WTC11 (cell line): ENCODE measurements around the gene MIA3. TPM values are rescaled to one million over a fixed set of nuclear protein-coding genes. Genes with fewer than 3 reads are reported as not detected.
A peak's percentile ranks its signal among the peaks of the same experiment; 100 is the strongest.

Experiments used
- CREM ChIP-seq: sonication (generic); formaldehyde crosslinking; IDR thresholded peaks from 2 replicates; pipeline ENCODE4 v1.8.1; 2022; ENCODE audit warnings: mild to moderate bottlenecking, missing genetic modification reagents, moderate library complexity
- ELF4 ChIP-seq: sonication (generic); formaldehyde crosslinking; IDR thresholded peaks from 2 replicates; pipeline ENCODE4 v1.8.1; 2022; ENCODE audit warnings: low read depth, mild to moderate bottlenecking, moderate library complexity, missing genetic modification reagents
- EMX1 ChIP-seq: fragments of 250-450 bp; sonication (Bioruptor Pico); IDR thresholded peaks from 2 replicates; pipeline ENCODE4 v1.8.0; 2021; ENCODE audit warnings: mild to moderate bottlenecking
- GABPB1 ChIP-seq: sonication (generic); formaldehyde crosslinking; IDR thresholded peaks from 2 replicates; pipeline ENCODE4 v1.8.1; 2023; ENCODE audit warnings: mild to moderate bottlenecking, missing genetic modification reagents
- HMGA2 ChIP-seq: fragments of 250-450 bp; sonication (Bioruptor Pico); IDR thresholded peaks from 2 replicates; pipeline ENCODE4 v1.4.0; 2021; ENCODE audit warnings: mild to moderate bottlenecking, moderate library complexity
- IRF2 ChIP-seq: sonication (generic); formaldehyde crosslinking; IDR thresholded peaks from 2 replicates; pipeline ENCODE4 v1.8.0; 2022; ENCODE audit warnings: low read depth, missing genetic modification reagents, borderline replicate concordance
- JUN ChIP-seq: sonication (generic); formaldehyde crosslinking; IDR thresholded peaks from 2 replicates; pipeline ENCODE4 v1.8.0; 2023; ENCODE audit warnings: mild to moderate bottlenecking, missing genetic modification reagents
- KAT7 ChIP-seq: sonication (generic); formaldehyde crosslinking; IDR thresholded peaks from 2 replicates; pipeline ENCODE4 v1.8.1; 2023; ENCODE audit warnings: missing genetic modification reagents, mild to moderate bottlenecking, borderline replicate concordance
- NR1H2 ChIP-seq: sonication (generic); formaldehyde crosslinking; IDR thresholded peaks from 2 replicates; pipeline ENCODE4 v1.9.0; 2021; ENCODE audit warnings: mild to moderate bottlenecking, moderate library complexity, missing genetic modification reagents
- NR2C2 ChIP-seq: sonication (generic); formaldehyde crosslinking; IDR thresholded peaks from 2 replicates; pipeline ENCODE4 v1.8.0; 2022; ENCODE audit warnings: mild to moderate bottlenecking, missing genetic modification reagents
- OVOL2 ChIP-seq: fragments of 250-450 bp; sonication (Bioruptor Pico); IDR thresholded peaks from 2 replicates; pipeline ENCODE4 v1.9.0; 2021; ENCODE audit warnings: mild to moderate bottlenecking, borderline replicate concordance
- PRRX2 ChIP-seq: fragments of 250-450 bp; sonication (Bioruptor Pico); IDR thresholded peaks from 2 replicates; pipeline ENCODE4 v1.8.0; 2021; ENCODE audit warnings: mild to moderate bottlenecking
- SOX15 ChIP-seq: fragments of 250-450 bp; sonication (Bioruptor Pico); IDR thresholded peaks from 2 replicates; pipeline ENCODE4 v1.9.0; 2021; ENCODE audit warnings: mild to moderate bottlenecking
- SP1 ChIP-seq: sonication (generic); formaldehyde crosslinking; conservative IDR thresholded peaks from 2 replicates; pipeline ENCODE4 v1.8.1; 2022; ENCODE audit warnings: missing genetic modification reagents
- TCF7 ChIP-seq: sonication (generic); formaldehyde crosslinking; IDR thresholded peaks from 2 replicates; pipeline ENCODE4 v1.8.0; 2022; ENCODE audit warnings: mild to moderate bottlenecking, low read depth, missing genetic modification reagents, moderate library complexity
- ZNF138 ChIP-seq: sonication (generic); formaldehyde crosslinking; conservative IDR thresholded peaks from 2 replicates; pipeline ENCODE4 v1.8.1; 2022; ENCODE audit warnings: mild to moderate bottlenecking, moderate library complexity, missing genetic modification reagents
- ZNF317 ChIP-seq: sonication (generic); formaldehyde crosslinking; IDR thresholded peaks from 2 replicates; pipeline ENCODE4 v1.8.1; 2023; ENCODE audit warnings: low read depth, mild to moderate bottlenecking, moderate library complexity, missing genetic modification reagents, borderline replicate concordance
- ZNF396 ChIP-seq: fragments of 250-450 bp; sonication (Bioruptor Pico); IDR thresholded peaks from 2 replicates; pipeline ENCODE4 v1.8.0; 2021; ENCODE audit warnings: mild to moderate bottlenecking, moderate library complexity, borderline replicate concordance
- ZNF423 ChIP-seq: fragments of 250-450 bp; sonication (Bioruptor Pico); IDR thresholded peaks from 2 replicates; pipeline ENCODE4 v2.1.2; 2022; ENCODE audit warnings: mild to moderate bottlenecking, moderate library complexity
- ZNF671 ChIP-seq: fragments of 250-450 bp; sonication (Bioruptor Pico); IDR thresholded peaks from 2 replicates; pipeline ENCODE4 v1.8.0; 2021; ENCODE audit warnings: mild to moderate bottlenecking
- total RNA-seq: library from RNA; stranded (reverse); gene quantifications from 3 replicates; pipeline ENCODE4 v1.2.3, GENCODE V29; 2021
- TF ChIP-seq, protein P1 (sequence below): sonication (generic); formaldehyde crosslinking; conservative IDR thresholded peaks from 2 replicates; pipeline ENCODE4 v1.8.1; 2023; ENCODE audit warnings: mild to moderate bottlenecking, low read depth, missing genetic modification reagents, moderate library complexity
- TF ChIP-seq, protein P2 (sequence below): sonication (generic); formaldehyde crosslinking; IDR thresholded peaks from 2 replicates; pipeline ENCODE4 v1.8.1; 2022; ENCODE audit warnings: mild to moderate bottlenecking, moderate library complexity, missing genetic modification reagents
- TF ChIP-seq, protein P3 (sequence below): fragments of 250-450 bp; sonication (Bioruptor Pico); IDR thresholded peaks from 2 replicates; pipeline ENCODE4 v2.1.2; 2022; ENCODE audit warnings: mild to moderate bottlenecking, moderate library complexity
- TF ChIP-seq, protein P4 (sequence below): sonication (generic); formaldehyde crosslinking; IDR thresholded peaks from 2 replicates; pipeline ENCODE4 v1.8.1; 2023; ENCODE audit warnings: mild to moderate bottlenecking, missing genetic modification reagents
- TF ChIP-seq, protein P5 (sequence below): sonication (generic); formaldehyde crosslinking; IDR thresholded peaks from 2 replicates; pipeline ENCODE4 v1.8.0; 2023; ENCODE audit warnings: missing genetic modification reagents
- TF ChIP-seq, protein P6 (sequence below): sonication (generic); formaldehyde crosslinking; IDR thresholded peaks from 2 replicates; pipeline ENCODE4 v1.8.1; 2023; ENCODE audit warnings: mild to moderate bottlenecking, missing genetic modification reagents, moderate library complexity
- TF ChIP-seq, protein P7 (sequence below): sonication (generic); formaldehyde crosslinking; IDR thresholded peaks from 2 replicates; pipeline ENCODE4 v1.8.1; 2022; ENCODE audit warnings: low read depth, missing genetic modification reagents, borderline replicate concordance
- TF ChIP-seq, protein P8 (sequence below): fragments of 250-450 bp; sonication (Bioruptor Pico); IDR thresholded peaks from 2 replicates; pipeline ENCODE4 v1.8.0; 2021; ENCODE audit warnings: mild to moderate bottlenecking

The MIA3 gene
- total RNA-seq, 1 experiment from 2014 or later: 70.0 TPM

DNA sequence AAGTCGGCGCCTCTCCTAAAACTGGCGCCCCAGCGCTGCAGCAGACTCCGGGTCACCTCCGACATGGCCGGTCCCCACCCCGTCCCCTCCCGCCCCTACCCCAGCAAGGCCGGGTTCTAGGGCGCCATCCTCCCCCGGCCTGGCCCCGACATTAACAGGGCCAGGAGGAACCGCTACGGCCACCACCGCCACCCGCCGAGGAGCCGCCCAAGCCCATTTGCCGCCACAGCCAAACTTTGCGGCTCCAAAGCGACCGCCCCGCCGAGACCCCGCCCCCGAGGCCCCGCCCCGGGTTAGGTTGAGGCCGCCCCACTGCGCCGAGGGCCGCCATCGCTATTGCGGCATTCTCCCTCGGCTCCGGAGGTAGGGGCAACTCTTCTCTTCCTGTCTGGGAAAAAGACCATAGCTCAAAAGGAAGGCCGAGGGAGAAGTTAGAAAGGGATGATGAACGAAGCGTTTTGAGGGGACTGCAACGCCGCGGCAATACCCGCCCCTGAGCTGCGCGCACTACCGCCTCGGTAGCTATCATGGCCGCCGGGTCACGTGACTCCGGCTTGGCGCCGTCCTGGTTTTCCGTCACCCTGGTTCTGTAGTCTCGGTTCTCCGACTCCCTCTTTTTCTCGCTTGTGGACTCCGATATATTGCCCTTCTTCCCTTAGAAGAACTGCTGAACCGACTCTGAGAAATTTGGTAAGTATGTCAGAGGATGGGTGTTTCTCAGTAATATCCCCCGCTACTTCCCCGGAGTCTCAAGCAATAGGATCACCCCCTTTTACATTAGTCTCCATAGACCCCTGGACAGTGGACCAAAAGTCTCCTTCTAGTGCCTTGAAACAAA is 94.6 kb downstream of the MIA3 start, which contains the start of the genes AIDA and BROX (continued):
- TF ChIP-seq, protein P1, sequence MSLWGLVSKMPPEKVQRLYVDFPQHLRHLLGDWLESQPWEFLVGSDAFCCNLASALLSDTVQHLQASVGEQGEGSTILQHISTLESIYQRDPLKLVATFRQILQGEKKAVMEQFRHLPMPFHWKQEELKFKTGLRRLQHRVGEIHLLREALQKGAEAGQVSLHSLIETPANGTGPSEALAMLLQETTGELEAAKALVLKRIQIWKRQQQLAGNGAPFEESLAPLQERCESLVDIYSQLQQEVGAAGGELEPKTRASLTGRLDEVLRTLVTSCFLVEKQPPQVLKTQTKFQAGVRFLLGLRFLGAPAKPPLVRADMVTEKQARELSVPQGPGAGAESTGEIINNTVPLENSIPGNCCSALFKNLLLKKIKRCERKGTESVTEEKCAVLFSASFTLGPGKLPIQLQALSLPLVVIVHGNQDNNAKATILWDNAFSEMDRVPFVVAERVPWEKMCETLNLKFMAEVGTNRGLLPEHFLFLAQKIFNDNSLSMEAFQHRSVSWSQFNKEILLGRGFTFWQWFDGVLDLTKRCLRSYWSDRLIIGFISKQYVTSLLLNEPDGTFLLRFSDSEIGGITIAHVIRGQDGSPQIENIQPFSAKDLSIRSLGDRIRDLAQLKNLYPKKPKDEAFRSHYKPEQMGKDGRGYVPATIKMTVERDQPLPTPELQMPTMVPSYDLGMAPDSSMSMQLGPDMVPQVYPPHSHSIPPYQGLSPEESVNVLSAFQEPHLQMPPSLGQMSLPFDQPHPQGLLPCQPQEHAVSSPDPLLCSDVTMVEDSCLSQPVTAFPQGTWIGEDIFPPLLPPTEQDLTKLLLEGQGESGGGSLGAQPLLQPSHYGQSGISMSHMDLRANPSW (CRISPR knock-in tag): no peak
- TF ChIP-seq SP1 (CRISPR knock-in tag): peak; percentile 91
- no peak for TF ChIP-seq TCF7
- TF ChIP-seq, protein P2, sequence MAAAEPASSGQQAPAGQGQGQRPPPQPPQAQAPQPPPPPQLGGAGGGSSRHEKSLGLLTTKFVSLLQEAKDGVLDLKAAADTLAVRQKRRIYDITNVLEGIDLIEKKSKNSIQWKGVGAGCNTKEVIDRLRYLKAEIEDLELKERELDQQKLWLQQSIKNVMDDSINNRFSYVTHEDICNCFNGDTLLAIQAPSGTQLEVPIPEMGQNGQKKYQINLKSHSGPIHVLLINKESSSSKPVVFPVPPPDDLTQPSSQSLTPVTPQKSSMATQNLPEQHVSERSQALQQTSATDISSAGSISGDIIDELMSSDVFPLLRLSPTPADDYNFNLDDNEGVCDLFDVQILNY (CRISPR knock-in tag): peak; percentile 85
- TF ChIP-seq PRRX2 (CRISPR knock-in tag): 0 out of 2 replicates have a peak, but pooled peaks have one; percentile 51
- TF ChIP-seq, protein P3, sequence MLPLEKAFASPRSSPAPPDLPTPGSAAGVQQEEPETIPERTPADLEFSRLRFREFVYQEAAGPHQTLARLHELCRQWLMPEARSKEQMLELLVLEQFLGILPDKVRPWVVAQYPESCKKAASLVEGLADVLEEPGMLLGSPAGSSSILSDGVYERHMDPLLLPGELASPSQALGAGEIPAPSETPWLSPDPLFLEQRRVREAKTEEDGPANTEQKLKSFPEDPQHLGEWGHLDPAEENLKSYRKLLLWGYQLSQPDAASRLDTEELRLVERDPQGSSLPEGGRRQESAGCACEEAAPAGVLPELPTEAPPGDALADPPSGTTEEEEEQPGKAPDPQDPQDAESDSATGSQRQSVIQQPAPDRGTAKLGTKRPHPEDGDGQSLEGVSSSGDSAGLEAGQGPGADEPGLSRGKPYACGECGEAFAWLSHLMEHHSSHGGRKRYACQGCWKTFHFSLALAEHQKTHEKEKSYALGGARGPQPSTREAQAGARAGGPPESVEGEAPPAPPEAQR (CRISPR knock-in tag): no peak
- no peak for TF ChIP-seq ZNF317 (CRISPR knock-in tag)
- no peak for TF ChIP-seq SOX15 (CRISPR knock-in tag)
- no peak for TF ChIP-seq NR2C2 (CRISPR knock-in tag)
- TF ChIP-seq ELF4 (CRISPR knock-in tag): no peak
- no peak for TF ChIP-seq ZNF423 (CRISPR knock-in tag)
- TF ChIP-seq, protein P4, sequence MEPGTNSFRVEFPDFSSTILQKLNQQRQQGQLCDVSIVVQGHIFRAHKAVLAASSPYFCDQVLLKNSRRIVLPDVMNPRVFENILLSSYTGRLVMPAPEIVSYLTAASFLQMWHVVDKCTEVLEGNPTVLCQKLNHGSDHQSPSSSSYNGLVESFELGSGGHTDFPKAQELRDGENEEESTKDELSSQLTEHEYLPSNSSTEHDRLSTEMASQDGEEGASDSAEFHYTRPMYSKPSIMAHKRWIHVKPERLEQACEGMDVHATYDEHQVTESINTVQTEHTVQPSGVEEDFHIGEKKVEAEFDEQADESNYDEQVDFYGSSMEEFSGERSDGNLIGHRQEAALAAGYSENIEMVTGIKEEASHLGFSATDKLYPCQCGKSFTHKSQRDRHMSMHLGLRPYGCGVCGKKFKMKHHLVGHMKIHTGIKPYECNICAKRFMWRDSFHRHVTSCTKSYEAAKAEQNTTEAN (CRISPR knock-in tag): no peak
- TF ChIP-seq NR1H2 (CRISPR knock-in tag): no peak
- TF ChIP-seq, protein P5, sequence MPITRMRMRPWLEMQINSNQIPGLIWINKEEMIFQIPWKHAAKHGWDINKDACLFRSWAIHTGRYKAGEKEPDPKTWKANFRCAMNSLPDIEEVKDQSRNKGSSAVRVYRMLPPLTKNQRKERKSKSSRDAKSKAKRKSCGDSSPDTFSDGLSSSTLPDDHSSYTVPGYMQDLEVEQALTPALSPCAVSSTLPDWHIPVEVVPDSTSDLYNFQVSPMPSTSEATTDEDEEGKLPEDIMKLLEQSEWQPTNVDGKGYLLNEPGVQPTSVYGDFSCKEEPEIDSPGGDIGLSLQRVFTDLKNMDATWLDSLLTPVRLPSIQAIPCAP (CRISPR knock-in tag): no peak
- TF ChIP-seq, protein P6, sequence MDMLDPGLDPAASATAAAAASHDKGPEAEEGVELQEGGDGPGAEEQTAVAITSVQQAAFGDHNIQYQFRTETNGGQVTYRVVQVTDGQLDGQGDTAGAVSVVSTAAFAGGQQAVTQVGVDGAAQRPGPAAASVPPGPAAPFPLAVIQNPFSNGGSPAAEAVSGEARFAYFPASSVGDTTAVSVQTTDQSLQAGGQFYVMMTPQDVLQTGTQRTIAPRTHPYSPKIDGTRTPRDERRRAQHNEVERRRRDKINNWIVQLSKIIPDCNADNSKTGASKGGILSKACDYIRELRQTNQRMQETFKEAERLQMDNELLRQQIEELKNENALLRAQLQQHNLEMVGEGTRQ (CRISPR knock-in tag): peak; percentile 98
- no peak for TF ChIP-seq JUN (CRISPR knock-in tag)
- no peak for TF ChIP-seq IRF2 (CRISPR knock-in tag)
- no peak; the same call in 1 of the 2 replicates for TF ChIP-seq EMX1 (CRISPR knock-in tag)
- TF ChIP-seq ZNF138 (CRISPR knock-in tag): no peak
- TF ChIP-seq, protein P7, sequence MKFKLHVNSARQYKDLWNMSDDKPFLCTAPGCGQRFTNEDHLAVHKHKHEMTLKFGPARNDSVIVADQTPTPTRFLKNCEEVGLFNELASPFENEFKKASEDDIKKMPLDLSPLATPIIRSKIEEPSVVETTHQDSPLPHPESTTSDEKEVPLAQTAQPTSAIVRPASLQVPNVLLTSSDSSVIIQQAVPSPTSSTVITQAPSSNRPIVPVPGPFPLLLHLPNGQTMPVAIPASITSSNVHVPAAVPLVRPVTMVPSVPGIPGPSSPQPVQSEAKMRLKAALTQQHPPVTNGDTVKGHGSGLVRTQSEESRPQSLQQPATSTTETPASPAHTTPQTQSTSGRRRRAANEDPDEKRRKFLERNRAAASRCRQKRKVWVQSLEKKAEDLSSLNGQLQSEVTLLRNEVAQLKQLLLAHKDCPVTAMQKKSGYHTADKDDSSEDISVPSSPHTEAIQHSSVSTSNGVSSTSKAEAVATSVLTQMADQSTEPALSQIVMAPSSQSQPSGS (CRISPR knock-in tag): no peak
- TF ChIP-seq, protein P8, sequence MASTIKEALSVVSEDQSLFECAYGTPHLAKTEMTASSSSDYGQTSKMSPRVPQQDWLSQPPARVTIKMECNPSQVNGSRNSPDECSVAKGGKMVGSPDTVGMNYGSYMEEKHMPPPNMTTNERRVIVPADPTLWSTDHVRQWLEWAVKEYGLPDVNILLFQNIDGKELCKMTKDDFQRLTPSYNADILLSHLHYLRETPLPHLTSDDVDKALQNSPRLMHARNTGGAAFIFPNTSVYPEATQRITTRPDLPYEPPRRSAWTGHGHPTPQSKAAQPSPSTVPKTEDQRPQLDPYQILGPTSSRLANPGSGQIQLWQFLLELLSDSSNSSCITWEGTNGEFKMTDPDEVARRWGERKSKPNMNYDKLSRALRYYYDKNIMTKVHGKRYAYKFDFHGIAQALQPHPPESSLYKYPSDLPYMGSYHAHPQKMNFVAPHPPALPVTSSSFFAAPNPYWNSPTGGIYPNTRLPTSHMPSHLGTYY (CRISPR knock-in tag): no peak
- TF ChIP-seq HMGA2 (CRISPR knock-in tag): no peak
- TF ChIP-seq ZNF396: no peak
- no peak for TF ChIP-seq CREM
- no peak for TF ChIP-seq KAT7
- TF ChIP-seq OVOL2 (CRISPR knock-in tag): no peak
- TF ChIP-seq ZNF671 (CRISPR knock-in tag): no peak
- 0 out of 2 replicates have a peak, but pooled peaks have one; percentile 9 for TF ChIP-seq GABPB1
